Ectodermal cell (in vitro differentiated cells): ENCODE data around the gene NEURL1. TPM values are rescaled to one million over a fixed set of nuclear protein-coding genes. Genes with fewer than 3 reads are reported as not detected.
A peak's percentile ranks its signal among the peaks of the same experiment; 100 is the strongest.

Experiments used
- H3K27ac ChIP-seq: 2 replicates; pipeline ENCODE4 v1.7.0; 2013; ENCODE audit warnings: mild to moderate bottlenecking, low read depth, low read length; ENCODE audit not compliant: insufficient read depth, poor library complexity, severe bottlenecking
- H3K27me3 ChIP-seq: 2 replicates; pipeline ENCODE4 v1.7.0; 2013; ENCODE audit warnings: mild to moderate bottlenecking, low read length; ENCODE audit not compliant: insufficient read depth, control insufficient read depth, poor library complexity, severe bottlenecking
- H3K36me3 ChIP-seq: one replicate; pipeline ENCODE4 v1.7.0; 2013; ENCODE audit warnings: low read length; ENCODE audit not compliant: control insufficient read depth, insufficient read depth
- H3K4me1 ChIP-seq: one replicate; pipeline ENCODE4 v1.7.0; 2013; ENCODE audit warnings: low read length; ENCODE audit not compliant: control insufficient read depth, insufficient read depth
- H3K4me3 ChIP-seq: 2 replicates; pipeline ENCODE4 v1.7.0; 2013; ENCODE audit warnings: low read depth, low read length, control low read depth; ENCODE audit not compliant: insufficient read depth
- H3K9me3 ChIP-seq: 2 replicates; pipeline ENCODE4 v1.7.0; 2013; ENCODE audit warnings: mild to moderate bottlenecking, low read length, moderate library complexity; ENCODE audit not compliant: control insufficient read depth
- whole genome bisulfite sequencing, 2 experiments: methylation state at CpG; one replicate each; pipeline ENCODE4 v1.1.7; 2013; ENCODE audit warnings: missing lambda C conversion rate in 2 of 2; 5-methylcytosine and 5-hydroxymethylcytosine counted together
- polyA plus RNA-seq, 4 experiments: library from polyadenylated mRNA; stranded (reverse); fragments of 50-300 nt; gene quantifications; one replicate each; pipeline ENCODE4 v1.2.3, GENCODE V29; 2013

The NEURL1 gene, protein sequence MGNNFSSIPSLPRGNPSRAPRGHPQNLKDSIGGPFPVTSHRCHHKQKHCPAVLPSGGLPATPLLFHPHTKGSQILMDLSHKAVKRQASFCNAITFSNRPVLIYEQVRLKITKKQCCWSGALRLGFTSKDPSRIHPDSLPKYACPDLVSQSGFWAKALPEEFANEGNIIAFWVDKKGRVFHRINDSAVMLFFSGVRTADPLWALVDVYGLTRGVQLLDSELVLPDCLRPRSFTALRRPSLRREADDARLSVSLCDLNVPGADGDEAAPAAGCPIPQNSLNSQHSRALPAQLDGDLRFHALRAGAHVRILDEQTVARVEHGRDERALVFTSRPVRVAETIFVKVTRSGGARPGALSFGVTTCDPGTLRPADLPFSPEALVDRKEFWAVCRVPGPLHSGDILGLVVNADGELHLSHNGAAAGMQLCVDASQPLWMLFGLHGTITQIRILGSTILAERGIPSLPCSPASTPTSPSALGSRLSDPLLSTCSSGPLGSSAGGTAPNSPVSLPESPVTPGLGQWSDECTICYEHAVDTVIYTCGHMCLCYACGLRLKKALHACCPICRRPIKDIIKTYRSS
- 2.4 TPM for polyA plus RNA-seq (2013, experiment 1 of 4)
- 1.6 TPM for polyA plus RNA-seq (2013, experiment 2 of 4)
- polyA plus RNA-seq (2013, experiment 3 of 4), result 1.1 TPM
- 1.7 TPM for polyA plus RNA-seq (2013, experiment 4 of 4)

- Histone ChIP-seq H3K27me3 (peaks cover 50% of the 10 kb centered on the region), H3K4me3 (peak within 1 kb of the TSS; percentile 61), H3K9me3 (no peaks in the 10 kb centered on the region), H3K4me1 (peaks cover 3% of the 10 kb centered on the region), H3K36me3 (no peaks in the 10 kb centered on the region), H3K27ac (no peak within 1 kb of the TSS)
- 3 to 4% methylated on average over 65 of the region's 65 CpGs for WGBS, 2 experiments
Observed at GRCh38 chr10:103493362-103493915, at the start of gene NEURL1. Gene NEURL1, plus strand, starts transcription at chr10:103493705. Its CDS starts 683 bp downstream, at chr10:103494388.

DNA sequence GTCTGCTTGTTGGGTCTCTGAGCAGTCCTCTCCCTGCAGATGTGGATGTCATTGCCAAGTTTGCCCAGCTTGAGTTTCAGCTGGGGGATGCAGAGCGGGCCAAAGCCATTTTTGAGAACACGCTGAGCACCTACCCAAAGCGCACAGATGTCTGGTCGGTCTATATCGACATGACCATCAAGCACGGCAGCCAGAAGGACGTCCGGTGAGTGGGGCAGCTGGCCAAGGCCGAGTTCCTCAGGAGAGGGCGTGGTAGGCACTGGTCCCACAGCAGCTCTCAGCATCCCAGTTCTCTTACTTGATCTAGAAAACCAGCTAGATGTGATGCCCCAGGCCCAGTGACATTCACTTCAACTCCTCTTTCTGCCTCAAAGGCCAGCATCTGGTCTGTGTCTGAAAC lies 49.0 kb upstream of the NEURL1 start:
- Histone ChIP-seq H3K36me3 (peaks cover 32% of the 10 kb centered on the region), H3K27ac (no peak overlapping the region), H3K9me3 (no peaks in the 10 kb centered on the region), H3K27me3 (no peaks in the 10 kb centered on the region), H3K4me3 (no peak overlapping the region), H3K4me1 (no peaks in the 10 kb centered on the region)
- 95 to 97% methylated on average over 10 of the region's 10 CpGs for WGBS, 2 experiments

GRCh38 chr10:103445366-103445765 lies 48.1 kb upstream of the NEURL1 start:
- no peaks in the 10 kb centered on the region for H3K4me1 ChIP-seq
- no peaks in the 10 kb centered on the region for H3K27me3 ChIP-seq
- peaks cover 30% of the 10 kb centered on the region for H3K36me3 ChIP-seq
- no peak overlapping the region for H3K4me3 ChIP-seq
- WGBS, 2 experiments, result 96% methylated on average over 9 of the region's 9 CpGs
- H3K9me3 ChIP-seq, result no peaks in the 10 kb centered on the region
- H3K27ac ChIP-seq, result no peak overlapping the region

DNA sequence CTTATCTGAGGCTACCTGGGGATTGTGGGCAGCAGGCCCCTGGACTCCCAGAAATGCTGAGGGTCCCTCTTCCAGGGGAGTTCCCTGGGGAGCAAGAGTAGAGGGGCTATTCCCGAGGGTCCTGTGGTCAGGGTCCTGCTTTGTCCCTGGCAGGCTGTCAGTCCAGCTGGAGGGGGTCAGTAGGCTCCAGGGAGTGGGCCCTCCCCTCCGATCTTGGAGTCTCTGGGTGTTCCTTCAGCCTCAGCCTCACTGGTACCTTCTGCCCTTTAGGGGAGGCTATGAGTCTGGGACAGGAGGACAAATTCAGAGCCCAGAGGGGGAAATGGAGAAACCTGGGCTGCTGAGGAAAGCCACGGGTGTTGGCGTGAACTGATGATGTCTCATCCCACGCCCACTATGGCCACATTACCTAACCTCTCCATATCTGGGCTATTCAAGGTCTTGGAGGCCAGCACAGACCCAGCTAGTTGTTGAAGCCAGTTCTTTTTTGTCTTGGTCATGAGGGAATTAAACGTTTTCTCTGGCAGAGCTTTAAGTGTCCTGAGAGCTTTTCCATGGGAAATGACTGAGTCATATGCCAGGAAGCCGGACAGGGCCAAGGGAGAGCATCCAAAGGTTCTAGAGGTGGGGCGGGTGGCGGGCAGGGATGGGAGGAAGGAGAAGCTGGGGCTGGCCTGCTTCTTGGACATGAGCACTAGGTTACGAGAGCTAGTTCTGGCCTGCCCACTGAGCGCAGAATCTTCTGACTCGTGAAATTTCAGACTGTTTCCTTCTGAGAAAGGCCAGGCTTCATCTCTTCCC lies 47.5 kb upstream of the NEURL1 start:
- 92% methylated on average over 12 of the region's 12 CpGs for WGBS, 2 experiments
- Histone ChIP-seq H3K27ac (no peak overlapping the region), H3K4me3 (no peak overlapping the region), H3K27me3 (no peaks in the 10 kb centered on the region), H3K36me3 (peaks cover 28% of the 10 kb centered on the region), H3K4me1 (no peaks in the 10 kb centered on the region), H3K9me3 (no peaks in the 10 kb centered on the region)

DNA sequence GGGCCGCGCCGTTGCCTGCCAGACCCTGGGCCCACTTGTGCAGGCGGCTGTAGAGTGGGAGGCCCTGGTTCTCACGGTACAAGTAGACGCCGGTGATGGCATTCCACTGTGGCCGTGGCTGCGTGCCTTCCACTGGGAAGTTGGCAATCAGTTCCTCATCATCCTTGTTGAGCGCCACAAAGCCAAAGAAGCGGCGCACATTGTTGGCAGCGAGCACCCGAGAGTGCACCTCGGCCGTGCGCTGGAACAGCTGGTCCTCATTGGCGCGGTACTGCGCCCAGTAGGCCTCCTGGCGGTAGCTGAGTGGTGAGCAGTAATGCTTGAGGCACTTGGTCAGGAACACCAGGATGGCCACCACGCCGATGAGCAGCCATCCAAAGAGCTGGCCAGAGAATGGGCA lies 46.3 kb upstream of the NEURL1 start:
- Histone ChIP-seq H3K27me3 (no peaks in the 10 kb centered on the region), H3K9me3 (no peaks in the 10 kb centered on the region), H3K36me3 (peaks cover 24% of the 10 kb centered on the region), H3K4me1 (no peaks in the 10 kb centered on the region), H3K27ac (no peak overlapping the region), H3K4me3 (no peak overlapping the region)
- WGBS, 2 experiments, result 95 to 98% methylated on average over 23 of the region's 23 CpGs

DNA sequence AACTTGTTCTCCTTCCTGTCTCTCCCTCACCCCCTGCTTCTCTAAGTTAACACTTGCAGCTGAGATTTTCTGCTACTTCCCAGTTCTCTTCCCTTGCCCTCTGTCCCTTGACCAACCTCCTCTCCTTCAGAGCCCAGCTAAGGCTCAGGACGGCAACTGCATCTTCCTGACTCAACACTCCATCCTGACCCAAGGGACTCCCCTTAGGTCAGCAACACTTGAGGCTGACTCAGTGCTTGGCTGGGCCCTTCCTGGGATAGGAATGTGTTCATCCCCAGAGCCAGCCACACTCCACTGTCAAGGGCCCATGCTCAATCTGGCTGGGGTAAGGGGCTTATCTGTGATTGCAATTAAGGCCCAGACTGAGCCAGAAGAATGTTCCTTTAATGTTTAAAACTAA lies 44.8 kb upstream of the NEURL1 start:
- H3K36me3 ChIP-seq, result peaks cover 20% of the 10 kb centered on the region
- 80 to 90% methylated on average over 1 of the region's 1 CpG for WGBS, 2 experiments
- no peaks in the 10 kb centered on the region for H3K27me3 ChIP-seq
- H3K27ac ChIP-seq, result no peak overlapping the region
- no peak overlapping the region for H3K4me3 ChIP-seq
- no peaks in the 10 kb centered on the region for H3K9me3 ChIP-seq
- H3K4me1 ChIP-seq, result no peaks in the 10 kb centered on the region

GRCh38 chr10:103449208-103450144 lies 44.0 kb upstream of the NEURL1 start:
- H3K4me3 ChIP-seq, result no peak overlapping the region
- no peaks in the 10 kb centered on the region for H3K27me3 ChIP-seq
- H3K27ac ChIP-seq, result no peak overlapping the region
- H3K9me3 ChIP-seq, result no peaks in the 10 kb centered on the region
- no peaks in the 10 kb centered on the region for H3K4me1 ChIP-seq
- peaks cover 16% of the 10 kb centered on the region for H3K36me3 ChIP-seq
- 94 to 95% methylated on average over 34 of the region's 34 CpGs for WGBS, 2 experiments

DNA sequence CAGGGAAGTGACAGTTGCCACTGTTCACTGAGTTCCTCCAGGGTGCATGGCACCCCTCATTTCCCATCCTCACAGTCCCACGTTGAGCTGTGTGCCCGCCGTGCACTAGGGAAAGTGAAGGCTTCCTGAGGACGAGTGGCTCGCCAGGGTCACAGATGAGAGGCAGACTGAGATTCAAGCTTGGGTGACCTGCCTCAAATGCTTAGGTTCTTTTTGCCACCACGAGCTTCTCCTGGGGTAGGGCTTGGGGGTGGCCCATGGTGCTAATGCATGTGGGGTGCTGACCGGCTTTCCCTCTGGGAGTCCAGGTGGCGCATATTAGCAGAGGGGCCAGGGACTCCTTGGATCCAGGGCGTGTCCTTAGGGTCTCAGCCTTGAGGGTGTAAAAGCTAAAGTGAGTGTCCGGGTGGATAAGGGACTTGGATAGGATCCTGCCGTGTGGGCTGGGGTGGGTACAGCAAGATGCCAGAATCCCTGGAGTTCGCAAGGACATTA lies 43.3 kb upstream of the NEURL1 start:
- Histone ChIP-seq H3K27ac (no peak overlapping the region), H3K9me3 (no peaks in the 10 kb centered on the region), H3K27me3 (no peaks in the 10 kb centered on the region), H3K4me1 (no peaks in the 10 kb centered on the region), H3K4me3 (no peak overlapping the region), H3K36me3 (peaks cover 9% of the 10 kb centered on the region)
- WGBS, 2 experiments, result 93 to 95% methylated on average over 12 of the region's 12 CpGs

DNA sequence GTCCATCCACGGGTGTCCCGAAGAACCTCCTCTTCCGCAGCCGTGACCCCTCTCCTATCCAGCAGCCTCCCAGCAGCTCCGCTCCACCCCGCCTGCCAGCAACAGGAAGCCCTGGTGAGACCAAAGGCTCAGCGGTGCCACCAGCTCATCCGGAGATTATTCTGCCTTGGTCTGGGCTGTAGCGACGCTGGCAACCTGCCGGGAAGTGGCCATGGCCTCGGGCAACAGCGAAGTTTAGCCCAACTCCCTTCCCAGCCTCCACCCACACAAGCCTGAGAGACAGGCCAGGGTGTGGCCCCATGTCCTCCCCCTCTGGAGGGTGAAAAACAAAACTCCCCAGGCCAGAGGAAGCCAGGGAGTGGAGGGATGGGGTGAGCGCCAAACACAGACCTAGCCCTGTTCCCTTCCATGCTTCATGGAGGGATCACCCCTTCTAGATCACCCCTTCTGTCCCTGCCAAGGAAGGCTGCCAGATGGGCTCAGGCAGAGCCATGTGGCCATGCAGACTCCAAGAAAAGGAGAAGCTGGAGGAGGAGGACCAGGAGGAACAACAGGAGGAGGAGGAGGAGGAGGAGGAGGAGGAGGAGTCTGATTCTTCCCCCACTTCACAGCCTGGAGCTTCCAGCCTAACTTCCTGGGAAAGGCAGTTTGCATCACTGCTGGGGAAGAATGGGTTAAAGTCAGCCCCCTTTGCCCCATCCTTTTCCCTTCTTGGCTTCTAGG lies 42.3 kb upstream of the NEURL1 start:
- Histone ChIP-seq H3K4me1 (no peaks in the 10 kb centered on the region), H3K9me3 (no peaks in the 10 kb centered on the region), H3K4me3 (no peak overlapping the region), H3K36me3 (no peaks in the 10 kb centered on the region), H3K27me3 (no peaks in the 10 kb centered on the region), H3K27ac (no peak overlapping the region)
- 65 to 70% methylated on average over 14 of the region's 14 CpGs for WGBS, 2 experiments
